Stimulated activated CD4-positive, alpha-beta T cell treated with anti-CD3 and anti-CD28 coated beads, Interleukin-2, amount 100 ng/mL, for 24 hours (primary cell): ENCODE measurements around the gene ARL15.

Source experiments
- DNase-seq, 2 donors: peaks; one replicate each; pipeline ENCODE4 v3.0.0-alpha.2; 2020

Gene ARL15

GRCh38 chr5:54242297-54242696 is 68.1 kb downstream of the ARL15 start:
- DNase-seq: no peak

GRCh38 chr5:54234304-54234933 is 76.0 kb downstream of the ARL15 start:
- no peak for DNase-seq

DNA sequence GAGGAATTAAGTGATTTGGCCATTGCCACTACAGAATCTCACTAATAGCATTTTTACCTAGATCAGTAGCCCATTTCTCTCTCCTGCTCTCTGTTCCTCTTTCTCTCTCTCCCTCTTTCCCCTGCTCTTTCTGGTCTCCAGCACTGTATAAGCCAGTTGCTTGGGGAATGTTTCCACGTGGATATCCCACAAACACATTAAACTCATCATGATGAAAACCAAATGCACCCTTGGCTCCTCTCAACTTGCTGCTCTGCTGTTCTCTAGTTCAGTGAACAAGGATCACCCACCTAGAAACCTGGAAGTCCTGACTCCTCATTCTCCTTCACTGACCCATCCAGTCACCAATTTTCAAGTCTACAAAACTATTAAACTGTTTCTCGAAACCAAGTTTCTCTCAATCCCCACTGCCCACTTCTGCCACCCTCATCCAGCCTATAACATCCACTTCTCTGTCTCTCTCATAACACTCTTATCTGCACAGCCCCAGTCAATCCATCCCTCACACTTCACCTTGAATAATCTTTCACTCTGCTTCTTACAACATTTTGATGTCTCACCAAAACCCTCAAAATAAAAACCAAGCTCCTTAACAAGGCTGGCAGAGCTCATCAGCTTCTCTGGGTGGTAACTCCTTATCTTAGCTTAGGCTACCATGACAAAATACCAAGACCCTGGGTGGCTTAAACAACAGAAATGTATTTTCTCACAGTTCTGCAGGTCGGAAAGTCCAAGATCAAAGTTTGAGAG is 79.3 kb downstream of the ARL15 start:
- no peak for DNase-seq

GRCh38 chr5:54229041-54229780 is 81.2 kb downstream of the ARL15 start:
- peak; percentile 81 to 82 for DNase-seq

DNA sequence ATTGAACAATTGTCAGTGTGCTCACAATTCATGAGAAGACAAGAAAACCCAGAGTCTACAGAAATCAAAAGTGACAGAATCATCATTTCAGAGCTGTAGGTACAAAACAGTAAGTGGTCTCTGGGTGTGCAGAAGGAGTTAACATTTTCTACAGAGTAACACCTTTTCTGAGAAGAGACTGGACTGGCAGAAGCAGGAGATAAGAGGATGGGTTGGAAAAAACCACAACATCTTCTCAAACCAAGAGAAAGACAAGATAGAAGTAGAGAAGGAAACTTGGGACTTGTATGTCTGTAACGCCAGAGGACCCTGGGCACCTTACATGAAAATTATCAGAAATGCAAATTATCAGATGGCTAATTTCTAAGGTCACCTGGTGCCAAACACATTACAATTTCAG is 82.6 kb downstream of the ARL15 start:
- DNase-seq: no peak

DNA sequence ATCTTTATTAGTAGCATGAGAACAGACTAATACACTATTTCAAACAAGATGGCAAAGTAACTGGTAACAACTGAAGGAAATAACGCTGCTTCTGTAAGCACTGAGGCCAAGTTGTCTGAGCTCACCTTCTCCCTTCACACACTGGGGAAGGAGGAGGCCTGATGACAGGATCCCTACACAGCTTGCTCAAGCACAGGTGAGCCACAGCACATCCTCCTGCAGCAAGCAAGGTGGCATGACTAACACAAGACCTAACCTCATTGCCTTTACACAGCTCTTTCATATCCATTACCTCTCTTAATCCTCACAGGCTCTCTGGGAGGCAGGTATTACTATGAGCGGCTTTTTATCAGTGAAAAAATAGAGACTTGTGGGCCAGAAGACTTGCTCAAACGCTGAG is 83.3 kb downstream of the ARL15 start:
- DNase-seq: no peak

GRCh38 chr5:54226215-54226614 is 84.2 kb downstream of the ARL15 start:
- no peak for DNase-seq

DNA sequence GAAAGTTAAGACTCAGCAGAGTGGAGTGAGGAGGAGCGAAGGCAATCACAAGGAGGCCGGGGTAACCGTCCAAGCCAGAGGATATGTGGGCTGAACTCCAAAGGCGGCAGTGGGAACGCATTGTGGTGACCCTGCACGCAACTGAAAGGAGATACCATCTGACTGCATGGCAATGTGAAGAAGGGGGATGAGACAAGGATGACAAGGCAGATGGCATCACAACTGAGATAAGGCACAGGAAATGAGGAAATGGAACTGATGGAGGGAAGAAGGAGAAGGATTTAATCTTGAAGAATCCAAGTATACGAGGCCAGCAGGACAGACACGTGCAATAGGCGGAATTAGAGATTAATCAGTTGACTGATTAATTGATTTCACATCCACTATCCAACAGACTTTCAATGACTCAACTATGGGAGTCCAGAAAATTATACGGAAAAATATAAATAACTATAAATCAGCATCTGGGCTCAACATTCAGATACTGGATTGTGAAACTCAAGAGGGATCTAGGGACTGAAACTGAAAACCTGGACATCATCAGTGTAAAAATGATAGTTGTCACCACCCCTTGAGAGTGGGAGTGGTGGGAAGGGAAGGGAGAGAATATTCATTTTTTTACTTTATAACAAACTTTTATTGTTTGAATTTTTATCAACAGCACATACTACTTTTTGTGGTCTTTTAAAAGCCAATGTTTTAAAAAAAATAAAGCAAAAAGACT is 86.1 kb downstream of the ARL15 start:
- no peak for DNase-seq

- DNase-seq: no peak
These were observed 88.0 kb downstream of the ARL15 start for GRCh38 chr5:54222336-54222735.

- no peak for DNase-seq
These were observed 89.2 kb downstream of the ARL15 start for GRCh38 chr5:54221135-54221534.

- no peak for DNase-seq
These were observed 89.9 kb downstream of the ARL15 start for GRCh38 chr5:54220230-54221040.

GRCh38 chr5:54217826-54218503 is 92.4 kb downstream of the ARL15 start:
- DNase-seq: no peak

GRCh38 chr5:54215233-54215736 is 95.1 kb downstream of the ARL15 start:
- DNase-seq: no peak

- DNase-seq: no peak
These were observed 95.7 kb downstream of the ARL15 start for GRCh38 chr5:54214722-54215121.

- no peak for DNase-seq
These were observed 98.0 kb downstream of the ARL15 start for GRCh38 chr5:54212331-54212730.

- DNase-seq: no peak
These were observed 98.5 kb downstream of the ARL15 start for GRCh38 chr5:54211912-54212311.

GRCh38 chr5:54207566-54207965 is 102.8 kb downstream of the ARL15 start:
- no peak for DNase-seq

DNA sequence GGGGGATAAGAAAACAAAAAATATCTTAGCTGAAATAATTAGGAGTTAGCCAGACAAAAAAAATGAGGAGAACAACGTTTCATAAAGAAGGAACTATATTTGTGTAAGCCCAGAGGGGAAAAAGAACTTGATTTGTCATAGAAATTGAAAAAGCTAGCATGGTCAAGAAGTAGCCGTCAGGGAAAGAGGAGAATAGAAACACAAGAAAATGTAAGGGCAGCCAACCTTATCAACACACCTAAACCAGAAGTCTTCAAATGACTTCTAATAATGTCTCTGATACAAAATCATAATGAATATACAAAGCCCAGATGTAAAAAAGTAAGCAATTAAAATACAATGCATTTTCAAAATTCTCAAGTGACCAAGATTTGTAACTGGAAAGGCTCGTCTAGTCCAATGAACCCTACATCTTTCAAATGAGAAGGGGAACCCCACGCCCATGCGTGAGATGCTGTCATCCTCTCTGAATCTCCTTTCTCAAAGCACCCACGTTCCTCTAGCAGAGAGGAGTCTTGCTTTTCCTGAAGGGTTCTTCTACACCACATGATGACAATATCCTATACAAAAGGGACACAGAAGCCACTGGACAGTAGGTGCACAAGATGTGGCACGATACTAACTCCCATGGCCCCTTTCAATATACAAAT is 103.7 kb downstream of the ARL15 start:
- no peak for DNase-seq

DNA sequence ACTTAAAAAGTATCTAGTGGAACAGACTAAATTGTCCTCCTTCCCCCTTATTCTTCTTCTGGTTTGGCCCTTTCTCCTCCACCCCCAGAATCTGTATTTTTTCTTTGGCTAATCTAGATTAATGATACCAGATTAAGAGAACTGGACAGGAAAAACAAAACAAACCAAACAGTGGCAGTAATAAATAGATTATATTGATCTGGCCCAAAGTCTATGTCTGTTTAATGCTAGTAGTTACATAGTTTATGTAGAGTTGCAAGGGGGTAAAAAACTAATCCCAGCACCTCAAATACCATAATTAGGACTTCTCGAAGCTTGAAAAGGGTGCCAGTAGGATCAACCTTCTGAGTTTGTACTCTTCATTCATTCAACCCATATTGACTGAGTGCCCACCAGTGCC is 104.5 kb downstream of the ARL15 start:
- no peak for DNase-seq

GRCh38 chr5:54205453-54205852 is 104.9 kb downstream of the ARL15 start:
- DNase-seq: no peak

- no peak for DNase-seq
These were observed 113.4 kb downstream of the ARL15 start for GRCh38 chr5:54197018-54197417.
